KOPT-K1 (cell line): ENCODE data around the gene KIAA1671.

ENCODE experiments used
- H3K27ac ChIP-seq: fragments of 200-600 bp; sonication (generic); 2 replicates; pipeline ENCODE4 v1.5.1; 2016; ENCODE audit warnings: antibody characterized with exemption, mild to moderate bottlenecking, low read depth, low read length; ENCODE audit not compliant: poor library complexity, severe bottlenecking
- H3K36me3 ChIP-seq: fragments of 200-600 bp; sonication (generic); 2 replicates; pipeline ENCODE4 v1.5.1; 2017; ENCODE audit warnings: antibody characterized with exemption, mild to moderate bottlenecking, low read length, moderate library complexity; ENCODE audit not compliant: insufficient read depth
- H3K9me3 ChIP-seq: fragments of 200-600 bp; sonication (generic); 2 replicates; pipeline ENCODE4 v1.5.1; 2017; ENCODE audit warnings: antibody characterized with exemption, low read length, mild to moderate bottlenecking; ENCODE audit not compliant: insufficient read depth, poor library complexity, severe bottlenecking

The KIAA1671 gene

GRCh38 chr22:25083807-25084200 lies 131.3 kb downstream of the KIAA1671 start:
- H3K27ac ChIP-seq, result no peak overlapping the region
- H3K36me3 ChIP-seq, result no peaks in the 10 kb centered on the region
- no peaks in the 10 kb centered on the region for H3K9me3 ChIP-seq

GRCh38 chr22:25084405-25085107 lies 132.0 kb downstream of the KIAA1671 start:
- Histone ChIP-seq H3K36me3 (no peaks in the 10 kb centered on the region), H3K9me3 (no peaks in the 10 kb centered on the region), H3K27ac (no peak overlapping the region)

- no peaks in the 10 kb centered on the region for H3K9me3 ChIP-seq
- no peak overlapping the region for H3K27ac ChIP-seq
Measured at GRCh38 chr22:25085156-25085555, 132.6 kb downstream of the KIAA1671 start.

GRCh38 chr22:25085930-25086901 lies 133.7 kb downstream of the KIAA1671 start:
- H3K9me3 ChIP-seq, result no peaks in the 10 kb centered on the region
- H3K36me3 ChIP-seq, result no peaks in the 10 kb centered on the region
- H3K27ac ChIP-seq, result no peak overlapping the region

More at GRCh38 chr22:25085156-25085555, 132.6 kb downstream of the KIAA1671 start:
- no peaks in the 10 kb centered on the region for H3K36me3 ChIP-seq

GRCh38 chr22:25086902-25087282 lies 134.4 kb downstream of the KIAA1671 start:
- no peaks in the 10 kb centered on the region for H3K9me3 ChIP-seq
- no peak overlapping the region for H3K27ac ChIP-seq
- H3K36me3 ChIP-seq, result no peaks in the 10 kb centered on the region

- Histone ChIP-seq H3K36me3 (no peaks in the 10 kb centered on the region), H3K27ac (no peak overlapping the region), H3K9me3 (no peaks in the 10 kb centered on the region)
Measured at GRCh38 chr22:25090225-25090890, 137.8 kb downstream of the KIAA1671 start.

GRCh38 chr22:25091458-25091857 lies 138.9 kb downstream of the KIAA1671 start:
- Histone ChIP-seq H3K27ac (no peak overlapping the region), H3K36me3 (no peaks in the 10 kb centered on the region), H3K9me3 (no peaks in the 10 kb centered on the region)

- no peaks in the 10 kb centered on the region for H3K9me3 ChIP-seq
- no peak overlapping the region for H3K27ac ChIP-seq
- no peaks in the 10 kb centered on the region for H3K36me3 ChIP-seq
Measured at GRCh38 chr22:25092119-25092518, 139.6 kb downstream of the KIAA1671 start.

GRCh38 chr22:25094579-25094978 lies 142.1 kb downstream of the KIAA1671 start:
- H3K36me3 ChIP-seq, result no peaks in the 10 kb centered on the region
- H3K27ac ChIP-seq, result no peak overlapping the region
- no peaks in the 10 kb centered on the region for H3K9me3 ChIP-seq

GRCh38 chr22:25095869-25096268 lies 143.4 kb downstream of the KIAA1671 start:
- H3K36me3 ChIP-seq, result no peaks in the 10 kb centered on the region
- no peaks in the 10 kb centered on the region for H3K9me3 ChIP-seq
- H3K27ac ChIP-seq, result no peak overlapping the region

- no peak overlapping the region for H3K27ac ChIP-seq
- H3K9me3 ChIP-seq, result no peaks in the 10 kb centered on the region
- H3K36me3 ChIP-seq, result no peaks in the 10 kb centered on the region
Measured at GRCh38 chr22:25096638-25097405, 144.3 kb downstream of the KIAA1671 start.

GRCh38 chr22:25098445-25099081 lies 146.0 kb downstream of the KIAA1671 start:
- Histone ChIP-seq H3K9me3 (no peaks in the 10 kb centered on the region), H3K27ac (no peak overlapping the region), H3K36me3 (no peaks in the 10 kb centered on the region)

GRCh38 chr22:25099202-25099601 lies 146.7 kb downstream of the KIAA1671 start:
- no peak overlapping the region for H3K27ac ChIP-seq
- no peaks in the 10 kb centered on the region for H3K9me3 ChIP-seq
- no peaks in the 10 kb centered on the region for H3K36me3 ChIP-seq

- Histone ChIP-seq H3K9me3 (no peaks in the 10 kb centered on the region), H3K27ac (no peak overlapping the region), H3K36me3 (no peaks in the 10 kb centered on the region)
Measured at GRCh38 chr22:25100402-25100801, 147.9 kb downstream of the KIAA1671 start.
